Stimulated activated CD4-positive, alpha-beta T cell treated with anti-CD3 and anti-CD28 coated beads, Interleukin-12 subunit alpha, Interleukin-12 subunit beta, amount 100 ng/mL, for 4 hours (primary cell): ENCODE data around the gene CCNL1.
"Not testable (repeated sequence)": the region's sequence is repeated elsewhere in the genome, so short reads cannot be mapped to it uniquely, and the experiment has no call there.

Experiments
- DNase-seq: peaks from one replicate; pipeline ENCODE4 v3.0.0-alpha.2; 2020

CCNL1 gene

GRCh38 chr3:157122116-157122515 lies 37.8 kb downstream of the CCNL1 start:
- no peak for DNase-seq

- no peak for DNase-seq
Observed at GRCh38 chr3:157121522-157121921, 38.4 kb downstream of the CCNL1 start.

GRCh38 chr3:157120071-157120892 lies 39.7 kb downstream of the CCNL1 start:
- no peak for DNase-seq

- no peak for DNase-seq
Observed at GRCh38 chr3:157119369-157119951, 40.5 kb downstream of the CCNL1 start.

- DNase-seq, result no peak
Observed at GRCh38 chr3:157117875-157118654, 41.9 kb downstream of the CCNL1 start.

- no peak for DNase-seq
Observed at GRCh38 chr3:157117206-157117605, 42.7 kb downstream of the CCNL1 start.

- no peak for DNase-seq
Observed at GRCh38 chr3:157116017-157116416, 43.9 kb downstream of the CCNL1 start.

GRCh38 chr3:157115069-157116006 lies 44.6 kb downstream of the CCNL1 start:
- DNase-seq, result no peak

- no peak for DNase-seq
Observed at GRCh38 chr3:157113832-157114505, 46.0 kb downstream of the CCNL1 start.

- DNase-seq, result no peak
Observed at GRCh38 chr3:157112536-157112935, 47.4 kb downstream of the CCNL1 start.

- no peak for DNase-seq
Observed at GRCh38 chr3:157111518-157111917, 48.4 kb downstream of the CCNL1 start.

- no peak for DNase-seq
Observed at GRCh38 chr3:157110761-157111278, 49.1 kb downstream of the CCNL1 start.

- DNase-seq, result no peak
Observed at GRCh38 chr3:157109267-157110141, 50.4 kb downstream of the CCNL1 start.

GRCh38 chr3:157107644-157108133 lies 52.3 kb downstream of the CCNL1 start:
- no peak for DNase-seq

- DNase-seq, result no peak
Observed at GRCh38 chr3:157107037-157107436, 52.9 kb downstream of the CCNL1 start.

- DNase-seq, result no peak
Observed at GRCh38 chr3:157104928-157105652, 54.9 kb downstream of the CCNL1 start.

GRCh38 chr3:157104521-157104920 lies 55.4 kb downstream of the CCNL1 start:
- DNase-seq, result no peak

- no peak for DNase-seq
Observed at GRCh38 chr3:157103860-157104259, 56.1 kb downstream of the CCNL1 start.

- no peak for DNase-seq
Observed at GRCh38 chr3:157103280-157103679, 56.7 kb downstream of the CCNL1 start.

GRCh38 chr3:157102595-157102994 lies 57.4 kb downstream of the CCNL1 start:
- DNase-seq, result not testable (repeated sequence)
